Loucy (cell line): ENCODE results near the gene ST14.

Experiments used
- H2AFZ ChIP-seq: fragments of 200-600 bp; sonication (generic); 2 replicates; pipeline ENCODE4 v1.6.0; 2016; ENCODE audit warnings: antibody characterized with exemption, mild to moderate bottlenecking, low read length, moderate library complexity
- H3F3A ChIP-seq: fragments of 200-600 bp; 2 replicates; pipeline ENCODE4 v1.6.0; 2016; ENCODE audit warnings: antibody characterized with exemption, low read depth, mild to moderate bottlenecking
- H3K27me3 ChIP-seq: fragments of 200-600 bp; sonication (generic); 2 replicates; pipeline ENCODE4 v1.6.1; 2014; ENCODE audit warnings: low read length, mild to moderate bottlenecking; ENCODE audit not compliant: insufficient read depth, poor library complexity, severe bottlenecking
- H3K36me3 ChIP-seq: fragments of 200-600 bp; sonication (generic); 2 replicates; pipeline ENCODE4 v1.6.1; 2016; ENCODE audit warnings: low read length; ENCODE audit not compliant: insufficient read depth
- H3K4me1 ChIP-seq: fragments of 200-600 bp; sonication (generic); 2 replicates; pipeline ENCODE4 v1.5.1; 2014; ENCODE audit warnings: low read length, mild to moderate bottlenecking; ENCODE audit not compliant: insufficient read depth, poor library complexity, severe bottlenecking
- H3K4me2 ChIP-seq: fragments of 200-600 bp; sonication (generic); 2 replicates; pipeline ENCODE4 v1.6.0; 2014; ENCODE audit warnings: antibody characterized with exemption, low read length, low read depth, mild to moderate bottlenecking; ENCODE audit not compliant: poor library complexity, severe bottlenecking
- H3K4me3 ChIP-seq: fragments of 200-600 bp; sonication (generic); 2 replicates; pipeline ENCODE4 v1.5.1; 2014; ENCODE audit warnings: low read length, mild to moderate bottlenecking, mixed read lengths; ENCODE audit not compliant: poor library complexity, severe bottlenecking
- H3K79me2 ChIP-seq: fragments of 200-600 bp; sonication (generic); 2 replicates; pipeline ENCODE4 v1.6.1; 2014; ENCODE audit warnings: low read length; ENCODE audit not compliant: insufficient read depth
- H3K9ac ChIP-seq: fragments of 200-600 bp; sonication (generic); 2 replicates; pipeline ENCODE4 v1.6.0; 2014; ENCODE audit warnings: mild to moderate bottlenecking, low read depth, low read length, moderate library complexity; ENCODE audit not compliant: poor library complexity, severe bottlenecking
- H3K9me2 ChIP-seq: fragments of 200-600 bp; sonication (generic); replicated peaks from 2 replicates; pipeline ENCODE4 v1.6.1; 2016; ENCODE audit warnings: low read depth, low read length, mixed read lengths
- H3K9me3 ChIP-seq: fragments of 200-600 bp; sonication (generic); 2 replicates; pipeline ENCODE4 v1.6.1; 2014; ENCODE audit warnings: mild to moderate bottlenecking, antibody characterized with exemption, low read length, low read depth; ENCODE audit not compliant: insufficient read depth
- H4K20me1 ChIP-seq: fragments of 200-600 bp; sonication (generic); 2 replicates; pipeline ENCODE4 v1.6.0; 2014; ENCODE audit warnings: antibody characterized with exemption, low read length, mild to moderate bottlenecking; ENCODE audit not compliant: insufficient read depth, poor library complexity, severe bottlenecking
- CTCF ChIP-seq: fragments of 200-600 bp; sonication (generic); conservative IDR thresholded peaks from 2 replicates; pipeline ENCODE4 v1.5.1; 2014; ENCODE audit warnings: mild to moderate bottlenecking, antibody characterized with exemption, low read length
- EZH2phosphoT487 ChIP-seq: fragments of 200-600 bp; IDR thresholded peaks from 2 replicates; pipeline ENCODE4 v1.6.1; 2018; ENCODE audit warnings: antibody characterized with exemption, mild to moderate bottlenecking, moderate library complexity, borderline replicate concordance

Gene ST14

GRCh38 chr11:130112071-130112830, 47.3 kb upstream of the ST14 start:
- peak overlapping the region; percentile 78 for H3K4me2 ChIP-seq
- peaks cover 12% of the 10 kb centered on the region; the same call in 1 of the 2 replicates for H3F3A ChIP-seq
- TF ChIP-seq CTCF, result no peak
- no peak overlapping the region for H2AFZ ChIP-seq
- no peaks in the 10 kb centered on the region for H3K27me3 ChIP-seq
- peaks cover 55% of the 10 kb centered on the region for H3K4me1 ChIP-seq
- H4K20me1 ChIP-seq, result no peaks in the 10 kb centered on the region
- H3K4me3 ChIP-seq, result peak overlapping the region; percentile 54
- no peaks in the 10 kb centered on the region for H3K9me2 ChIP-seq
- H3K36me3 ChIP-seq, result peaks cover 46% of the 10 kb centered on the region
- no peaks in the 10 kb centered on the region for H3K9me3 ChIP-seq
- peak overlapping the region; percentile 68 for H3K9ac ChIP-seq
- peaks cover 58% of the 10 kb centered on the region for H3K79me2 ChIP-seq

- Histone ChIP-seq H3K27me3 (no peaks in the 10 kb centered on the region), H3K4me2 (no peak overlapping the region), H3F3A (peaks cover 12% of the 10 kb centered on the region; the same call in 1 of the 2 replicates), H3K9ac (no peak overlapping the region), H4K20me1 (no peaks in the 10 kb centered on the region), H3K9me2 (no peaks in the 10 kb centered on the region), H3K79me2 (peaks cover 71% of the 10 kb centered on the region), H3K4me3 (no peak overlapping the region), H3K36me3 (peaks cover 44% of the 10 kb centered on the region), H3K9me3 (no peaks in the 10 kb centered on the region), H3K4me1 (peaks cover 71% of the 10 kb centered on the region), H2AFZ (no peak overlapping the region)
- TF ChIP-seq EZH2phosphoT487 (no peak), CTCF (peak; percentile 36; the same call in 1 of the 2 replicates)
Observed at GRCh38 chr11:130114281-130114680, 45.3 kb upstream of the ST14 start.

GRCh38 chr11:130114726-130115125, 44.9 kb upstream of the ST14 start:
- peaks cover 12% of the 10 kb centered on the region; the same call in 1 of the 2 replicates for H3F3A ChIP-seq
- TF ChIP-seq CTCF (no peak), EZH2phosphoT487 (no peak)
- no peaks in the 10 kb centered on the region for H3K27me3 ChIP-seq
- H3K4me2 ChIP-seq, result no peak overlapping the region
- no peak overlapping the region for H3K4me3 ChIP-seq
- no peaks in the 10 kb centered on the region for H3K9me3 ChIP-seq
- no peak overlapping the region for H2AFZ ChIP-seq
- H3K4me1 ChIP-seq, result peaks cover 71% of the 10 kb centered on the region
- H3K36me3 ChIP-seq, result peaks cover 41% of the 10 kb centered on the region
- H3K79me2 ChIP-seq, result peaks cover 73% of the 10 kb centered on the region
- no peak overlapping the region for H3K9ac ChIP-seq
- H3K9me2 ChIP-seq, result no peaks in the 10 kb centered on the region
- no peaks in the 10 kb centered on the region for H4K20me1 ChIP-seq
